Measurements from ENCODE around the gene RFC3. TPM values are rescaled to one million over a fixed set of nuclear protein-coding genes. Genes with fewer than 3 reads are reported as not detected.

Gene RFC3
- total and polyA plus RNA-seq, 2 experiments from 2014 or later = 6.8 to 14.2 TPM

DNA sequence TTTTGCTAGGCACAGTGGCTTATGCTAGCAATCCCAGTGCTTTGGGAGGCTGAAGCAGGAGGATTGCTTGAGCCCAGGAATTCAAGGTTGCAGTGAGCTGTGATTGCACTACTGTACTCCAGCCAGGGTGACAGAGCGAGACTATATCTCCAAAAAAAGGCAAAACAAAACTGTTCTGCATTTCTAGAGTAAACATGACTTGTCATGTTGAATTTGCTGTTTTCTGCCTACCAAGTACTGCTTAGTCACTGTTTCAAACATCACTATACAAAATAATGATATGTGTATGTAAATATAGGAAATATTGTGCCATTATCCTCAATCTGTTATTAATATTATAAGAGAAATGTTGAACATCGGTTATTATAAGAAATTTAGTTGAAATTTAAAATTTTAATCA is 9.2 kb downstream of the RFC3 start:
- Histone ChIP-seq H3K9me3 (ENCODE audit: low read depth) (no peaks in the 10 kb centered on the region), H2AFZ (no peak overlapping the region), H3K4me1 (ENCODE audit: insufficient read depth) (no peaks in the 10 kb centered on the region), H3K4me3 (no peak overlapping the region), H3K4me2 (no peak overlapping the region), H3K36me3 (replicated peaks; ENCODE audit: insufficient read depth, low read depth) (no peaks in the 10 kb centered on the region), H3K9me2 (replicated peaks; ENCODE audit: insufficient read depth) (no peaks in the 10 kb centered on the region), H3K27ac (no peak overlapping the region), H3K79me2 (no peaks in the 10 kb centered on the region), H4K20me1 (ENCODE audit: insufficient read depth, poor library complexity, severe bottlenecking) (no peaks in the 10 kb centered on the region), H3K27me3 (no peaks in the 10 kb centered on the region)
- 97% methylated on average over 2 of the region's 2 CpGs for WGBS (ENCODE audit: low lambda C conversion rate, missing lambda C conversion rate)
- DNase-seq (ENCODE audit: low spot score) = no peak
- TF ChIP-seq EZH2 (IDR thresholded peaks at IDR 0.05; ENCODE audit: borderline replicate concordance) = no peak
- TF ChIP-seq, protein P1, sequence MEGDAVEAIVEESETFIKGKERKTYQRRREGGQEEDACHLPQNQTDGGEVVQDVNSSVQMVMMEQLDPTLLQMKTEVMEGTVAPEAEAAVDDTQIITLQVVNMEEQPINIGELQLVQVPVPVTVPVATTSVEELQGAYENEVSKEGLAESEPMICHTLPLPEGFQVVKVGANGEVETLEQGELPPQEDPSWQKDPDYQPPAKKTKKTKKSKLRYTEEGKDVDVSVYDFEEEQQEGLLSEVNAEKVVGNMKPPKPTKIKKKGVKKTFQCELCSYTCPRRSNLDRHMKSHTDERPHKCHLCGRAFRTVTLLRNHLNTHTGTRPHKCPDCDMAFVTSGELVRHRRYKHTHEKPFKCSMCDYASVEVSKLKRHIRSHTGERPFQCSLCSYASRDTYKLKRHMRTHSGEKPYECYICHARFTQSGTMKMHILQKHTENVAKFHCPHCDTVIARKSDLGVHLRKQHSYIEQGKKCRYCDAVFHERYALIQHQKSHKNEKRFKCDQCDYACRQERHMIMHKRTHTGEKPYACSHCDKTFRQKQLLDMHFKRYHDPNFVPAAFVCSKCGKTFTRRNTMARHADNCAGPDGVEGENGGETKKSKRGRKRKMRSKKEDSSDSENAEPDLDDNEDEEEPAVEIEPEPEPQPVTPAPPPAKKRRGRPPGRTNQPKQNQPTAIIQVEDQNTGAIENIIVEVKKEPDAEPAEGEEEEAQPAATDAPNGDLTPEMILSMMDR (IDR thresholded peaks at IDR 0.05; ENCODE audit: poor library complexity) = no peak
- no peak for TF ChIP-seq EZH2phosphoT487 (IDR thresholded peaks at IDR 0.05; ENCODE audit: low read depth, severe bottlenecking, unreplicated experiment)

DNA sequence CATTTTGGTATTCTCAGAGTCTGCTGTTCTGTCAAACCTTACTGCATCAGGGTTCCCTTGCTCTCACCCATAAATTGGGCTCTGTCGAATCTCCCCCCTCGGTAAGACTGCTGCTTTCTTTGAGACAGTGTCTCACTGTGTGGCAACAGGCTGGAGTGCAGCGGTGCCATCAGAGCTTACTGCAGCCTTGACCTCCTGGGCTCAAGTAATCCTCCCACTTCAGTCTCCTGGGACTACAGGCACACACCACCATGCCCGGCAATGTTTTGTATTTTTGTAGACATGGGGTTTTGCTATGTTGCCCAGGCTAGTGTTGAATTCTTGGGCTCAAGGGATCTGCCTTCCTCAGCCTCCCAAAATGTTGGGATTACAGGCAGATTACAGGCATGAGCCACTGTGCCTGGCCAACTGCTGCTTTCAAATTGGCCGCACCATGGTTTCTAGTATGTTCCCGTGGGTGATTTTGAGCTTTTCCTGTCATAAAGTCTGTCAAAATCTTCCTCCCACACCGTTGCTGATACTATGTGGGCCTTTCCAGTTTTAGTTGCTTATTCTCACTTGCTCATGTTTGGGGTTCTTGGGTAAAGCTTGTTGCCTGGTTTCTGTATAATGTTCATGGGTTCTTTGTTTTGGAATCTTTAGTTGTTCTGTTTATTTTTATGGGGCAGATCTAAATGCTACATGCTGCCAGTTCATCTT is 10.6 kb downstream of the RFC3 start:
- no peak overlapping the region for H3K4me2 ChIP-seq
- WGBS (ENCODE audit: low lambda C conversion rate, missing lambda C conversion rate) = 93% methylated on average over 7 of the region's 7 CpGs
- no peaks in the 10 kb centered on the region for H3K9me2 ChIP-seq (replicated peaks; ENCODE audit: insufficient read depth)

GRCh38 chr13:33832872-33833271 is 14.9 kb downstream of the RFC3 start:
- H2AFZ ChIP-seq = no peak overlapping the region
- no peak overlapping the region for H3K27ac ChIP-seq
- no peak for DNase-seq (ENCODE audit: low spot score)
- 98% methylated on average over 4 of the region's 4 CpGs for WGBS (ENCODE audit: low lambda C conversion rate, missing lambda C conversion rate)
- H3K4me3 ChIP-seq = no peak overlapping the region
- H3K79me2 ChIP-seq = no peaks in the 10 kb centered on the region
- no peaks in the 10 kb centered on the region for H3K36me3 ChIP-seq (replicated peaks; ENCODE audit: insufficient read depth, low read depth)
- H3K4me2 ChIP-seq = no peak overlapping the region
- TF ChIP-seq, protein P1 (IDR thresholded peaks at IDR 0.05; ENCODE audit: poor library complexity) = no peak
- no peak for TF ChIP-seq EZH2phosphoT487 (IDR thresholded peaks at IDR 0.05; ENCODE audit: low read depth, severe bottlenecking, unreplicated experiment)
- TF ChIP-seq EZH2 (IDR thresholded peaks at IDR 0.05; ENCODE audit: borderline replicate concordance) = no peak
- no peaks in the 10 kb centered on the region for H3K9me2 ChIP-seq (replicated peaks; ENCODE audit: insufficient read depth)
- no peaks in the 10 kb centered on the region for H4K20me1 ChIP-seq (ENCODE audit: insufficient read depth, poor library complexity, severe bottlenecking)
- H3K27me3 ChIP-seq = no peaks in the 10 kb centered on the region
- H3K9me3 ChIP-seq (ENCODE audit: low read depth) = no peaks in the 10 kb centered on the region
- H3K4me1 ChIP-seq (ENCODE audit: insufficient read depth) = no peaks in the 10 kb centered on the region

More for the DNA sequence above, 10.6 kb downstream of the RFC3 start:
- no peaks in the 10 kb centered on the region for H3K79me2 ChIP-seq
- TF ChIP-seq, protein P1 (IDR thresholded peaks at IDR 0.05; ENCODE audit: poor library complexity) = no peak
- TF ChIP-seq EZH2 (IDR thresholded peaks at IDR 0.05; ENCODE audit: borderline replicate concordance) = no peak
- TF ChIP-seq EZH2phosphoT487 (IDR thresholded peaks at IDR 0.05; ENCODE audit: low read depth, severe bottlenecking, unreplicated experiment) = no peak
- no peaks in the 10 kb centered on the region for H3K27me3 ChIP-seq
- H4K20me1 ChIP-seq (ENCODE audit: insufficient read depth, poor library complexity, severe bottlenecking) = no peaks in the 10 kb centered on the region
- no peak for DNase-seq (ENCODE audit: low spot score)
- H3K4me3 ChIP-seq = no peak overlapping the region
- no peaks in the 10 kb centered on the region for H3K4me1 ChIP-seq (ENCODE audit: insufficient read depth)
- no peaks in the 10 kb centered on the region for H3K36me3 ChIP-seq (replicated peaks; ENCODE audit: insufficient read depth, low read depth)
- H3K27ac ChIP-seq = no peak overlapping the region
- no peak overlapping the region for H2AFZ ChIP-seq
- no peaks in the 10 kb centered on the region for H3K9me3 ChIP-seq (ENCODE audit: low read depth)
